ENCODE measurements around the gene PODNL1.

GRCh38 chr19:13959962-13960862 lies 22.0 kb upstream of the PODNL1 start:
- TF ChIP-seq POLR2AphosphoS5 (IDR thresholded peaks at IDR 0.05; ENCODE audit: low read depth, low read length) (no peak), TAF1 (IDR thresholded peaks at IDR 0.05; ENCODE audit: borderline replicate concordance, low read depth, low read length) (no peak)
